Naive thymus-derived CD4-positive, alpha-beta T cell (primary cell): Measurements from ENCODE around the gene SHROOM4. TPM values are rescaled to one million over a fixed set of nuclear protein-coding genes. Genes with fewer than 3 reads are reported as not detected.

Experiments
- ATAC-seq: fragments of 150-1000 bp; cut with Tn5 transposase; 2 replicates; pipeline ENCODE4 v1.10.0; 2021; ENCODE audit warnings: mild to moderate bottlenecking, moderate library complexity
- CTCF ChIA-PET: fragments of 350-600 bp; sonication (Branson Sonifier 250); formaldehyde crosslinking; loops from one replicate; lab custom pipeline; 2021; ENCODE audit warnings: antibody characterized with exemption; lab: Charles Lee
- POLR2A ChIA-PET: fragments of 350-600 bp; sonication (Branson Sonifier 250); formaldehyde crosslinking; loops from one replicate; lab custom pipeline; 2021; ENCODE audit warnings: antibody characterized with exemption, inconsistent platforms; lab: Charles Lee
- DNase-seq, 9 donors: peaks; one replicate each; pipeline versions ENCODE4 v3.0.0 to v3.0.0-alpha.2; 2020 to 2022; ENCODE audit warnings: mixed read lengths in 1 of 9
- H3K27ac ChIP-seq: one replicate; pipeline ENCODE4 v1.7.0; 2013; ENCODE audit warnings: mild to moderate bottlenecking, low read depth, low read length, moderate library complexity
- H3K27me3 ChIP-seq, 2 donors: one replicate each; pipeline ENCODE4 v1.7.0; 2013; ENCODE audit warnings: low read length in 2 of 2, mild to moderate bottlenecking in 2 of 2, moderate library complexity in 2 of 2; ENCODE audit not compliant: control insufficient read depth in 2 of 2, insufficient read depth in 2 of 2
- H3K36me3 ChIP-seq, 3 experiments: 1 replicate in 2 of 3; 2 replicates in 1 of 3; pipeline ENCODE4 v1.7.0; 2013; ENCODE audit warnings: low read length in 3 of 3, mild to moderate bottlenecking in 3 of 3, moderate library complexity in 1 of 3; ENCODE audit not compliant: insufficient read depth in 3 of 3, control insufficient read depth in 2 of 3
- H3K4me1 ChIP-seq, 2 donors: one replicate each; pipeline ENCODE4 v1.7.0; 2013; ENCODE audit warnings: low read length in 2 of 2, mild to moderate bottlenecking in 2 of 2, moderate library complexity in 1 of 2; ENCODE audit not compliant: control insufficient read depth in 2 of 2, insufficient read depth in 2 of 2
- H3K4me3 ChIP-seq: 2 replicates; pipeline ENCODE4 v1.7.0; 2013; ENCODE audit warnings: mild to moderate bottlenecking, low read length
- H3K9me3 ChIP-seq, 3 experiments: 1 replicate in 2 of 3; 2 replicates in 1 of 3; pipeline ENCODE4 v1.7.0; 2013; ENCODE audit warnings: low read length in 3 of 3; ENCODE audit not compliant: control insufficient read depth in 2 of 3
- H3K27ac Mint-ChIP-seq, 9 donors: one replicate each; pipeline ENCODE4 v1.8.0; 2020 to 2022; ENCODE audit warnings: mixed read lengths in 9 of 9, mild to moderate bottlenecking in 8 of 9, moderate library complexity in 5 of 9, inconsistent platforms in 2 of 9
- H3K27me3 Mint-ChIP-seq, 5 donors: one replicate each; pipeline ENCODE4 v1.8.0; 2021 to 2022; ENCODE audit warnings: mixed read lengths in 5 of 5, mild to moderate bottlenecking in 1 of 5
- H3K36me3 Mint-ChIP-seq, 5 donors: one replicate each; pipeline ENCODE4 v1.8.0; 2020 to 2022; ENCODE audit warnings: mixed read lengths in 5 of 5, mild to moderate bottlenecking in 3 of 5, inconsistent platforms in 1 of 5
- H3K4me1 Mint-ChIP-seq, 7 donors: one replicate each; pipeline ENCODE4 v1.8.0; 2020 to 2022; ENCODE audit warnings: mixed read lengths in 7 of 7, mild to moderate bottlenecking in 3 of 7, inconsistent platforms in 1 of 7
- H3K4me3 Mint-ChIP-seq, 10 donors: one replicate each; pipeline ENCODE4 v1.8.0; 2020 to 2022; ENCODE audit warnings: mild to moderate bottlenecking in 10 of 10, mixed read lengths in 10 of 10, moderate library complexity in 6 of 10, inconsistent platforms in 2 of 10
- H3K9me3 Mint-ChIP-seq, 11 donors: one replicate each; pipeline ENCODE4 v1.8.0; 2020 to 2022; ENCODE audit warnings: mixed read lengths in 11 of 11, mild to moderate bottlenecking in 4 of 11, inconsistent platforms in 1 of 11, moderate library complexity in 1 of 11
- intact Hi-C, 2 donors: fragments of 100-400 bp; cut with micrococcal nuclease; formaldehyde crosslinking; loops; one replicate each; pipeline ENCODE4 v1.15.1; 2023
- polyA plus RNA-seq, 2 donors: library from polyadenylated mRNA; unstranded; fragments of 300-500 nt; fragmentation: Illumina TruSeq; gene quantifications; one replicate each; pipeline ENCODE4 v1.2.3, GENCODE V29; 2021
- total RNA-seq, 6 experiments: library from RNA in 5 of 6; stranded (reverse) in 5 of 6; gene quantifications; 1 replicate in 5 of 6; 2 replicates in 1 of 6; pipeline ENCODE4 v1.2.3 and lab custom pipeline; 2021 to 2026

Gene SHROOM4
- total and polyA plus RNA-seq, 7 experiments from 2014 or later: 0.05 TPM; not detected in 6

- no peaks in the 10 kb centered on the region for H3K4me1 ChIP-seq
- Mint-ChIP-seq H3K27me3 (peaks cover 0 to 2% (median 0%) of the 10 kb centered on the region in 5 donors), H3K4me3 (no peak overlapping the region), H3K9me3 (no peaks in the 10 kb centered on the region), H3K27ac (no peak overlapping the region), H3K36me3 (no peaks in the 10 kb centered on the region), H3K4me1 (peaks cover 0 to 3% (median 0%) of the 10 kb centered on the region in 7 donors)
- POLR2A ChIA-PET: no interaction called here
- H3K9me3 ChIP-seq: no peaks in the 10 kb centered on the region
- no peak for ATAC-seq
- H3K27ac ChIP-seq: no peak overlapping the region
- no peak overlapping the region for H3K4me3 ChIP-seq
- intact Hi-C loops: no loop called here
- no peak for DNase-seq
- no peaks in the 10 kb centered on the region for H3K27me3 ChIP-seq
- CTCF ChIA-PET: no interaction called here
- H3K36me3 ChIP-seq: no peaks in the 10 kb centered on the region
Observed at GRCh38 chrX:50648156-50648555, 165.8 kb downstream of the SHROOM4 start.

DNA sequence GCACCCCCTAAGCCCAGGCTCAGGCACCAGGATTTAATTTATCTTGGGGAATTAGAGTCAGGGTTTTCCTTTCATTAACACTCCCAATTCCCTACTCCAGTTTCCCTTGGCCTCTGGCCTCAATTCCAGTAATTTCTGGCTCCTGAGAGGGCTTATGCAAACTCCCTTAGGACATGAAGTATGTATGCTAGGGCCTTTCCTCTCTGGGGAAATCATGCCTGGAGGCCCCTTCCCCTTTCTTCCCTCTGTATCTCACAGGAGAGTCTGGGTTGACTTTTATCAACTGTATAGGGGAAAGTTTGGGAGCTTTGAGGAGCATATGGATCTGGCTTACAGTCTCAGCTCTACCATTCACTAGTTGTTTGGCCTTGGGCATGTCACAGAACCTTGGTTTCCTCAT is 169.5 kb downstream of the SHROOM4 start:
- H3K27ac Mint-ChIP-seq: no peak overlapping the region
- Histone ChIP-seq H3K27me3 (no peaks in the 10 kb centered on the region), H3K27ac (no peak overlapping the region), H3K36me3 (no peaks in the 10 kb centered on the region), H3K4me3 (no peak overlapping the region), H3K9me3 (no peaks in the 10 kb centered on the region), H3K4me1 (no peaks in the 10 kb centered on the region)
- peaks cover 0 to 2% (median 0%) of the 10 kb centered on the region in 7 donors for H3K4me1 Mint-ChIP-seq
- intact Hi-C loops: no loop called here
- POLR2A ChIA-PET: no interaction called here
- no peak for ATAC-seq
- no peaks in the 10 kb centered on the region for H3K9me3 Mint-ChIP-seq
- H3K27me3 Mint-ChIP-seq: no peaks in the 10 kb centered on the region
- H3K4me3 Mint-ChIP-seq: no peak overlapping the region
- H3K36me3 Mint-ChIP-seq: no peaks in the 10 kb centered on the region
- CTCF ChIA-PET: no interaction called here
- DNase-seq: no peak

GRCh38 chrX:50643525-50644137 is 170.4 kb downstream of the SHROOM4 start:
- ChIA-PET CTCF (no interaction called here), POLR2A (no interaction called here)
- H3K4me3 ChIP-seq: no peak overlapping the region
- ATAC-seq: no peak
- Mint-ChIP-seq H3K27ac (no peak overlapping the region), H3K4me1 (peaks cover 0 to 3% (median 0%) of the 10 kb centered on the region in 7 donors), H3K9me3 (no peaks in the 10 kb centered on the region), H3K4me3 (no peak overlapping the region), H3K27me3 (no peaks in the 10 kb centered on the region), H3K36me3 (no peaks in the 10 kb centered on the region)
- H3K27me3 ChIP-seq: no peaks in the 10 kb centered on the region
- H3K9me3 ChIP-seq: no peaks in the 10 kb centered on the region
- no peaks in the 10 kb centered on the region for H3K36me3 ChIP-seq
- H3K4me1 ChIP-seq: no peaks in the 10 kb centered on the region
- H3K27ac ChIP-seq: no peak overlapping the region
- DNase-seq: no peak
- intact Hi-C loops: no loop called here

GRCh38 chrX:50638123-50638522 is 175.9 kb downstream of the SHROOM4 start:
- intact Hi-C loops: no loop called here
- DNase-seq: peak in 1 of 9 donors; percentile 4
- H3K9me3 Mint-ChIP-seq: no peaks in the 10 kb centered on the region
- peaks cover 0 to 12% (median 3%) of the 10 kb centered on the region in 7 donors for H3K4me1 Mint-ChIP-seq
- ATAC-seq: no peak
- ChIA-PET CTCF (no interaction called here), POLR2A (no interaction called here)
- no peak overlapping the region for H3K4me3 Mint-ChIP-seq
- peak overlapping the region in 1 of 9 donors; percentile 22 for H3K27ac Mint-ChIP-seq
- Histone ChIP-seq H3K27ac (no peak overlapping the region), H3K36me3 (no peaks in the 10 kb centered on the region), H3K4me3 (no peak overlapping the region), H3K27me3 (no peaks in the 10 kb centered on the region), H3K4me1 (no peaks in the 10 kb centered on the region), H3K9me3 (no peaks in the 10 kb centered on the region)
- H3K36me3 Mint-ChIP-seq: no peaks in the 10 kb centered on the region
- H3K27me3 Mint-ChIP-seq: no peaks in the 10 kb centered on the region

DNA sequence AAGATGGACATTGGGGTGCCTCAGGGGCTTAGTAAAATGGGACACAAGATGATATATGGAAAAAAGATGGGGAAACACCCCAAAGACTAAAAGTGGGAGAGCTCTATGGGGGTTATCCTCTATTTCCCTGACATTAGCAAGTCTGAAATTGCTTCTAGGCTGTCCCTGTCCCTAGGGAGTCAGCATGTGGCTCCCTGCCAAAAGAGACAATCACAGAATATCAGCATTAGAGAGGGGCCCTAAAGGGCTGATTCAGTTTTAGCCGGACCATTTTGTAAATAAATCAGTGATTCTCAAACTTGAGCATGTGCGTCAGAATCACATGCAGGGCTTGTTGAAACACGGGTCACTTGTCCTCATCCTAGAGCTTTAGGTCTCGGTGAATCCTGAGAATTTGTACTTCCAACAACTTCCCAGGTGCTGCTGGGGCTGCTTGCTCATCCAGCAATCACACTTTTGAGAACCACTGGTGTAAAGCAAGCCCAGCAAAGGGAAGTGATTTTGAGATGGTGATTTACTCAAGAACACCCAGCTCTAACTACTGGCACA is 178.1 kb downstream of the SHROOM4 start:
- ChIA-PET CTCF (no interaction called here), POLR2A (no interaction called here)
- Mint-ChIP-seq H3K27ac (no peak overlapping the region), H3K9me3 (no peaks in the 10 kb centered on the region), H3K4me1 (peaks cover 0 to 12% (median 3%) of the 10 kb centered on the region in 7 donors), H3K36me3 (no peaks in the 10 kb centered on the region), H3K4me3 (no peak overlapping the region), H3K27me3 (no peaks in the 10 kb centered on the region)
- no peak overlapping the region for H3K4me3 ChIP-seq
- no peak for ATAC-seq
- H3K4me1 ChIP-seq: no peaks in the 10 kb centered on the region
- no peaks in the 10 kb centered on the region for H3K27me3 ChIP-seq
- H3K27ac ChIP-seq: no peak overlapping the region
- H3K36me3 ChIP-seq: no peaks in the 10 kb centered on the region
- no peaks in the 10 kb centered on the region for H3K9me3 ChIP-seq
- DNase-seq: no peak
- intact Hi-C loops: no loop called here

DNA sequence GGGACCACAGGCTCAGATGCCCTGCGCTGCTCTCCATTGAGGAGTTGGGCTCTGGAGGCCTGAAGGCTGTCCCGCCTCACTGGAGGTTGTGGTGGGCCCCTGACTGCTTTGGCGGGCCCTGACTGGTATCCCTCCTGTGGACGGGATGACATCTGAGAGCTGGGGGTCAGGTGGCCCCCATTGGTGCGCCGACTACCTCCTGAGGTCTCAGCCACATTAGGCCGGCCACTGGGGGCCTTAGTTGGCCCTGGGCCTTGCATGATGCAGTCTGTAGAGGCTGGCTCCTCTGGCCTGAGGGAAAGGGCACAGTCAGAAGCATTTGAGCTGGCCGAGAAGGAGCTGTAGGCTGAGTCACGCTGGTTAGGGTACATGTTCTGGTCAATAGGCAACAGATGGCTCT is 178.8 kb downstream of the SHROOM4 start:
- H3K4me1 ChIP-seq: no peaks in the 10 kb centered on the region
- H3K9me3 ChIP-seq: no peaks in the 10 kb centered on the region
- no peak overlapping the region for H3K27ac ChIP-seq
- H3K27ac Mint-ChIP-seq: no peak overlapping the region
- H3K36me3 ChIP-seq: no peaks in the 10 kb centered on the region
- no peak for DNase-seq
- intact Hi-C loops: no loop called here
- H3K9me3 Mint-ChIP-seq: no peaks in the 10 kb centered on the region
- H3K27me3 ChIP-seq: no peaks in the 10 kb centered on the region
- ChIA-PET CTCF (no interaction called here), POLR2A (no interaction called here)
- no peak for ATAC-seq
- H3K4me1 Mint-ChIP-seq: peaks cover 0 to 12% (median 3%) of the 10 kb centered on the region in 7 donors
- H3K4me3 Mint-ChIP-seq: no peak overlapping the region
- no peaks in the 10 kb centered on the region for H3K27me3 Mint-ChIP-seq
- no peaks in the 10 kb centered on the region for H3K36me3 Mint-ChIP-seq
- H3K4me3 ChIP-seq: no peak overlapping the region

- H3K4me1 Mint-ChIP-seq: no peaks in the 10 kb centered on the region
- CTCF ChIA-PET: no interaction called here
- no peak overlapping the region for H3K4me3 ChIP-seq
- no peak overlapping the region for H3K4me3 Mint-ChIP-seq
- H3K27ac Mint-ChIP-seq: no peak overlapping the region
- H3K36me3 Mint-ChIP-seq: no peaks in the 10 kb centered on the region
- intact Hi-C loops: no loop called here
- no peak for DNase-seq
- no peaks in the 10 kb centered on the region for H3K36me3 ChIP-seq
- no peak for ATAC-seq
- H3K27me3 Mint-ChIP-seq: no peaks in the 10 kb centered on the region
- H3K27me3 ChIP-seq: no peaks in the 10 kb centered on the region
- H3K9me3 ChIP-seq: no peaks in the 10 kb centered on the region
- peaks cover 0 to 1% (median 0%) of the 10 kb centered on the region in 11 donors for H3K9me3 Mint-ChIP-seq
- POLR2A ChIA-PET: no interaction called here
- H3K27ac ChIP-seq: no peak overlapping the region
- H3K4me1 ChIP-seq: no peaks in the 10 kb centered on the region
Observed at GRCh38 chrX:50629774-50630173, 184.2 kb downstream of the SHROOM4 start.
